RWPE1 (cell line): ENCODE data around the gene CCR9.

Experiments
- CTCF ChIA-PET: fragments of 350-600 bp; sonication (Branson Sonifier 250); formaldehyde crosslinking; extraction: SDS; loops from one replicate; lab custom pipeline; 2021; lab: Yijun Ruan, JAX
- POLR2A ChIA-PET: fragments of 400-600 bp; formaldehyde crosslinking; extraction: SDS; loops from one replicate; lab custom pipeline; 2020; ENCODE audit warnings: antibody characterized with exemption; ENCODE audit not compliant: low non-redundant PET; lab: Yijun Ruan, JAX
- DNase-seq: peaks from one replicate; pipeline ENCODE4 v3.0.0; 2012; ENCODE audit warnings: low spot score
- H3K27ac ChIP-seq: fragments of 450-650 bp; 2 replicates; pipeline ENCODE4 v1.5.1; 2017
- TF ChIP-seq, protein P1 (sequence below): fragments of 450-650 bp; conservative IDR thresholded peaks from 2 replicates; pipeline ENCODE4 v1.5.1; 2017; ENCODE audit warnings: low read depth, mild to moderate bottlenecking

CCR9 gene, protein sequence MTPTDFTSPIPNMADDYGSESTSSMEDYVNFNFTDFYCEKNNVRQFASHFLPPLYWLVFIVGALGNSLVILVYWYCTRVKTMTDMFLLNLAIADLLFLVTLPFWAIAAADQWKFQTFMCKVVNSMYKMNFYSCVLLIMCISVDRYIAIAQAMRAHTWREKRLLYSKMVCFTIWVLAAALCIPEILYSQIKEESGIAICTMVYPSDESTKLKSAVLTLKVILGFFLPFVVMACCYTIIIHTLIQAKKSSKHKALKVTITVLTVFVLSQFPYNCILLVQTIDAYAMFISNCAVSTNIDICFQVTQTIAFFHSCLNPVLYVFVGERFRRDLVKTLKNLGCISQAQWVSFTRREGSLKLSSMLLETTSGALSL

DNA sequence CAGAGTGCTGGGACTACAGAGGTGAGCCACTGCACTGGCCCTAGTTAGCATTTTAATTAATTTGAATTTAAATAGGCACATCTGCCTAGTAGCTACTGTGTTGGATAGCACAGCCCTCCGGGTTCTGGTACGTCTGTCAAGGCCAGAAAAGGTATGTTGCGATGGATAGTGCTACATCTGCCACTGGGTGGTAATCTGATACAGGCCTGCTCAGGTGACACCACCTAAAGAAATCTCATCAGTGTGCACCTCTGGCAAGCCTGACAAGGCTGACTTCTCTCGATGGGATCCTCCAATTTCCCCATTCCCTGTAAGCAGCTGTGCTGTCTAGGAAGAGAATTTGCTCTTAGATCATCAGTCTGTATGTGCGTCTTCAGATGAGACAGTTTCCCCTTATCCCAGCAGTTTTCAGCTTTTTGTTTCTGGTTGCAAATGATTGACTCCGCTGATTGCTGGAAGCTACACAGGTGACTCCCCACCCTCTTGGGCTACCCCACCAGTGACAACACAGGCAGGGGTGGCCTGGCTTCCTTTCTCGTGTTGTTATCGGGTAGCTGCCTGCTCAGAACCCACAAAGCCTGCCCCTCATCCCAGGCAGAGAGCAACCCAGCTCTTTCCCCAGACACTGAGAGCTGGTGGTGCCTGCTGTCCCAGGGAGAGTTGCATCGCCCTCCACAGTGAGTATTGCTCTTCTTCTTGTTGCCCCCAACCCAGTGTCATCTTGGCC, at the start of gene CCR9:
CCR9 (plus strand) TSS at position 565 of the 727 bp plus-strand sequence. CDS start 8,391 bp downstream, outside the sequence.
- H3K27ac ChIP-seq: no peak within 1 kb of the TSS
- ChIA-PET CTCF (interaction anchor here (0.6 to 0.7 kb wide), 2 partner anchors 21 to 549 kb away, joined by 3 read pairs; no protein-coding TSS in a partner anchor), POLR2A (no interaction called here)
- no peak for DNase-seq
- TF ChIP-seq, protein P1, sequence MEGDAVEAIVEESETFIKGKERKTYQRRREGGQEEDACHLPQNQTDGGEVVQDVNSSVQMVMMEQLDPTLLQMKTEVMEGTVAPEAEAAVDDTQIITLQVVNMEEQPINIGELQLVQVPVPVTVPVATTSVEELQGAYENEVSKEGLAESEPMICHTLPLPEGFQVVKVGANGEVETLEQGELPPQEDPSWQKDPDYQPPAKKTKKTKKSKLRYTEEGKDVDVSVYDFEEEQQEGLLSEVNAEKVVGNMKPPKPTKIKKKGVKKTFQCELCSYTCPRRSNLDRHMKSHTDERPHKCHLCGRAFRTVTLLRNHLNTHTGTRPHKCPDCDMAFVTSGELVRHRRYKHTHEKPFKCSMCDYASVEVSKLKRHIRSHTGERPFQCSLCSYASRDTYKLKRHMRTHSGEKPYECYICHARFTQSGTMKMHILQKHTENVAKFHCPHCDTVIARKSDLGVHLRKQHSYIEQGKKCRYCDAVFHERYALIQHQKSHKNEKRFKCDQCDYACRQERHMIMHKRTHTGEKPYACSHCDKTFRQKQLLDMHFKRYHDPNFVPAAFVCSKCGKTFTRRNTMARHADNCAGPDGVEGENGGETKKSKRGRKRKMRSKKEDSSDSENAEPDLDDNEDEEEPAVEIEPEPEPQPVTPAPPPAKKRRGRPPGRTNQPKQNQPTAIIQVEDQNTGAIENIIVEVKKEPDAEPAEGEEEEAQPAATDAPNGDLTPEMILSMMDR: no peak

GRCh38 chr3:45838466-45838865, 47.9 kb upstream of the CCR9 start:
- ChIA-PET POLR2A (no interaction called here), CTCF (interaction anchor here (0.7 kb wide), 1 partner anchor 28 kb away, joined by 3 read pairs; no protein-coding TSS in a partner anchor)
- DNase-seq: no peak
- TF ChIP-seq, protein P1: no peak
- H3K27ac ChIP-seq: no peak overlapping the region

GRCh38 chr3:45841420-45841756, 45.0 kb upstream of the CCR9 start:
- peak overlapping the region; percentile 64 for H3K27ac ChIP-seq
- POLR2A ChIA-PET: no interaction called here
- CTCF ChIA-PET: no interaction called here
- TF ChIP-seq, protein P1: no peak
- DNase-seq: no peak

DNA sequence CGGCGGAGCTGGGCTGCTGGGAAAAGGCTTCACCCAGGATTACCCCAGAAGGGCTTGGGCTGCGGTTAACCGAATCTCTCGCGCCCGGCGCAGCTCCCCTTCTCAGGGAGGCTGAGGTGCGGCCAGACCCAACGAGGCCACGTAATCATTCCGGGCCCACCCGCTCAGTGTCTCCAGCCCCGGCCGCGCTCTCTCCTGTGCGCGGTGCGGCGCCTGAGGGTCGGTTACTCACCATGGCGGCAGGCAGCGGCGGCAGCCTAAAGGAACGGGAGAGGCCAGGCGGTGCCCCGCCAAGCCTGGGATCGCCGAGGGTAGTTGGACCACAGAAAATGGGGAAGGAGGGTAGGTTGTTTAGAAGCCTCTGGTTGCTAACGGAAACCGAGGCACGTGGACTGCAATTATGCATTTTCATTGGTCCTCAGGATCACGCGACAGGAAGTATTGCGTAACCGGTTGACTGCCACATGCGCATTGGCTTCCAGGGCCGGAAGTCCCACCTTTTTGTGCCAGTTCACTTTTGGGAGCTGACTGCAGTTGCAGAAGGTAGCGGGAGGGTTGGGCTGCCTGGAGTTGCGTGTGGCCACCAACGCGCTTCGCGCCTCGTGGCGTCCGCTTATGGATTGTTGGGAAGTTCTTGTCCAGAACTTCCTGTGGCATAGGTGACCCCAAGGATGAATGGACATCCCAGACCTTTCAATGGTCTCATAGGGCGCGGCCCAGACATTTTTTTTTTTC, 44.4 kb upstream of the CCR9 start, which contains the start of gene LZTFL1:
LZTFL1 (minus strand) TSS at position 363 of the 735 bp plus-strand sequence; CDS start at position 235, 128 bp downstream.
- POLR2A ChIA-PET: interaction anchor here (1.2 kb wide), 1 partner anchor 9 kb away, joined by 4 read pairs; no protein-coding TSS in a partner anchor
- H3K27ac ChIP-seq: peak within 1 kb of the TSS; percentile 64
- TF ChIP-seq, protein P1: no peak
- peak; percentile 85 for DNase-seq
- CTCF ChIA-PET: interaction anchor here (0.6 to 0.7 kb wide), 5 partner anchors 9 to 527 kb away, joined by 3 to 6 read pairs (median 3); no protein-coding TSS in a partner anchor

DNA sequence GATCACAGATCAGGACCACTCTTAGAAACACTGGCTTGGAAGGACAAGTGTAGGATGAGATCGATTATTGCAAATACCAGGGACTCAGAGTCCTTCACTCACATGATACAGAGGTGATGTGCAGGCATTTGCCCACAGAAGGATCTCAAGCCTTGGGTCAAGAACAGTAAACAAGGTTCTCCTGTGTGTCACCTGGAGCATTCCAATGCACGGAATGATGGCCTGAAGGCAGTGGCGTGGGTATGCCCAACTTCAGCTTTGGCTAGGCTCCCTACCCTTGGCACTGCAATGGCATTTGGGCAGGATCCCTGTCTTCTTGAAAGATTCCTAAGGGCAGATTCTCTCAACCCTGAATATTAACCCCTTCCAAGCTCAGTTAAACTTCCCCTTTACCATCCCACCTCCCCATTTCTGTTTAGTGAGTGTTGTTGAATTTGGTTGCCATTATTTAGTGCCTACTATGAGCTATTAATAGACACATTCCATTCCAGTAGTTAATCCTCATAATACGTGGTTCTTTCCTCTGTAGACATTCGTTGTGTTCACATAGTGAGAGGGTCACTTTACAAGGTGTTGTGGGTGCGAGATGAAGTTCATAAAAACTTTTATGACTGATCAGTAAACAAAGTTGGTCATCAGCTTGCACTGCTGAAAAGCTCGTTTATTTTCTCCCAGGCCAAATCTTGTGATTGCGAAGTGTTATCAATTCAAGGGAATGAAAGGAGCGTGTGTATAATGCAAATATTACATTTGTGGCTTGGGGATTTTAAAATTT, 43.3 kb upstream of the CCR9 start:
- no peak for DNase-seq
- CTCF ChIA-PET: interaction anchor here (0.6 to 0.7 kb wide), 3 partner anchors 11 to 526 kb away, joined by 3 to 5 read pairs (median 3); no protein-coding TSS in a partner anchor
- TF ChIP-seq, protein P1: no peak
- POLR2A ChIA-PET: interaction anchor here (1.2 kb wide), 1 partner anchor 8 kb away, joined by 4 read pairs; no protein-coding TSS in a partner anchor
- no peak overlapping the region for H3K27ac ChIP-seq
